Measurements from ENCODE around the gene SHMT1. TPM values are rescaled to one million over a fixed set of nuclear protein-coding genes. Genes with fewer than 3 reads are reported as not detected.

SHMT1 gene
- polyA plus RNA-seq, 1 donor (not counting 4 experiments of a cell fraction or from before 2014, with no cell fraction given) = 15.7 TPM

- DNase-seq (ENCODE audit: low read depth, low spot score) = no peak
Measured at GRCh38 chr17:18361837-18362697, 1.3 kb downstream of the SHMT1 start.

DNA sequence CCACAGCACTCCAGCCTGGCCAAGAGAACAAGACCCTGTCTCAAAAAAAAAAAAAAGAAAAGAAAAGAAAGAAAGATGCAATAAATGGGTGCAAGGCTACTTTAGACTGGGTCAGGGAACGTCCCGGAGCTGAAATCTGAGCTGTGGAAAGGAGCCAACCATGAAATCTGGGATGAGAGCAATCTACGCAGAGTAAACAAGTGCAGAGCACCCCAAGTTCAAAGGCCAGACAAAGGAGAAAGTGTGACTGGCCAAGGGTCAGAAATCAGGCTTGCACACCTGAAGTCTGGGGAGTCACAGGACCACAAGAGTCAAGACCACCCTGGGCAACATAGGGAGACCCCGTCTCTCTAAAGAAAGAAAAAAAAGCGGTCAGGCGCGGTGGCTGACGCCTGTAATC is 2.8 kb downstream of the SHMT1 start:
- no peaks in the 10 kb centered on the region for H3K36me3 ChIP-seq (ENCODE audit: control insufficient read depth in 2 of 2, extremely low read depth in 1 of 2, insufficient read depth in 2 of 2, low read length in 2 of 2)
- no peak for FAIRE-seq
- H3K27ac ChIP-seq (ENCODE audit: control insufficient read depth, insufficient read depth, low read length) = no peak overlapping the region
- DNase-seq (ENCODE audit: low read depth, low spot score) = no peak
- H3K9ac ChIP-seq (ENCODE audit: control insufficient read depth, extremely low read depth, insufficient read depth, low read length) = no peak overlapping the region
- no peaks in the 10 kb centered on the region for H3K9me1 ChIP-seq (ENCODE audit: control insufficient read depth, extremely low read depth, insufficient read depth, low read length)
- TF ChIP-seq CTCF (optimal IDR thresholded peaks at IDR 0.05 in 1 of 3, IDR thresholded peaks at IDR 0.05 in 1 of 3, conservative IDR thresholded peaks at IDR 0.05 in 1 of 3; ENCODE audit: extremely low read depth in 1 of 3, insufficient read depth in 2 of 3, low read length in 3 of 3) (no peak), EZH2 (IDR thresholded peaks at IDR 0.05; ENCODE audit: low read length) (no peak)
- no peaks in the 10 kb centered on the region for H3K9me3 ChIP-seq (ENCODE audit: control insufficient read depth, low read depth, low read length)
- no peak overlapping the region for H3K4me3 ChIP-seq (ENCODE audit: control insufficient read depth in 2 of 3, extremely low read depth in 1 of 3, insufficient read depth in 2 of 3, low read depth in 1 of 3, low read length in 3 of 3)
- dilution Hi-C loops (cut with MboI; ENCODE audit: extremely low pct_ligation_motif_present, low sequenced_read_pairs) = no loop called here
- H3K4me1 ChIP-seq (ENCODE audit: control insufficient read depth, extremely low read depth, insufficient read depth, low read length) = peaks cover 10% of the 10 kb centered on the region
- no peak overlapping the region for H2AFZ ChIP-seq (ENCODE audit: control insufficient read depth, low read length)
- no peaks in the 10 kb centered on the region for H4K20me1 ChIP-seq (ENCODE audit: control insufficient read depth, extremely low read depth, insufficient read depth, low read length)
- H3K27me3 ChIP-seq (ENCODE audit: control insufficient read depth, extremely low read depth, insufficient read depth, low read length) = no peaks in the 10 kb centered on the region
- peaks cover 4% of the 10 kb centered on the region for H3K79me2 ChIP-seq (ENCODE audit: control insufficient read depth, insufficient read depth, low read length)
- H3K4me2 ChIP-seq (ENCODE audit: control insufficient read depth, extremely low read depth, insufficient read depth, low read depth, low read length) = no peak overlapping the region

More at GRCh38 chr17:18361837-18362697, 1.3 kb downstream of the SHMT1 start:
- H3K4me3 ChIP-seq (ENCODE audit: control insufficient read depth in 2 of 3, extremely low read depth in 1 of 3, insufficient read depth in 2 of 3, low read depth in 1 of 3, low read length in 3 of 3) = peak overlapping the region; percentile 82 to 96 (median 86)
- H3K9me1 ChIP-seq (ENCODE audit: control insufficient read depth, extremely low read depth, insufficient read depth, low read length) = no peaks in the 10 kb centered on the region
- no peak for TF ChIP-seq EZH2 (IDR thresholded peaks at IDR 0.05; ENCODE audit: low read length)
- TF ChIP-seq CTCF (optimal IDR thresholded peaks at IDR 0.05 in 1 of 3, IDR thresholded peaks at IDR 0.05 in 1 of 3, conservative IDR thresholded peaks at IDR 0.05 in 1 of 3; ENCODE audit: extremely low read depth in 1 of 3, insufficient read depth in 2 of 3, low read length in 3 of 3) = no peak
- peak overlapping the region; percentile 78 for H3K9ac ChIP-seq (ENCODE audit: control insufficient read depth, extremely low read depth, insufficient read depth, low read length)
- peak overlapping the region; percentile 75 for H3K4me2 ChIP-seq (ENCODE audit: control insufficient read depth, extremely low read depth, insufficient read depth, low read depth, low read length)
- H3K9me3 ChIP-seq (ENCODE audit: control insufficient read depth, low read depth, low read length) = no peaks in the 10 kb centered on the region
- H3K27me3 ChIP-seq (ENCODE audit: control insufficient read depth, extremely low read depth, insufficient read depth, low read length) = no peaks in the 10 kb centered on the region
- H3K27ac ChIP-seq (ENCODE audit: control insufficient read depth, insufficient read depth, low read length) = no peak overlapping the region
- FAIRE-seq = no peak
- H3K36me3 ChIP-seq (ENCODE audit: control insufficient read depth in 2 of 2, extremely low read depth in 1 of 2, insufficient read depth in 2 of 2, low read length in 2 of 2) = no peaks in the 10 kb centered on the region
- peaks cover 4% of the 10 kb centered on the region for H3K79me2 ChIP-seq (ENCODE audit: control insufficient read depth, insufficient read depth, low read length)
- H4K20me1 ChIP-seq (ENCODE audit: control insufficient read depth, extremely low read depth, insufficient read depth, low read length) = no peaks in the 10 kb centered on the region
- H3K4me1 ChIP-seq (ENCODE audit: control insufficient read depth, extremely low read depth, insufficient read depth, low read length) = peaks cover 10% of the 10 kb centered on the region
- dilution Hi-C loops (cut with MboI; ENCODE audit: extremely low pct_ligation_motif_present, low sequenced_read_pairs) = no loop called here
- peak overlapping the region; percentile 83 for H2AFZ ChIP-seq (ENCODE audit: control insufficient read depth, low read length)
